Measurements from ENCODE around the gene TBC1D10B. TPM values are rescaled to one million over a fixed set of nuclear protein-coding genes. Genes with fewer than 3 reads are reported as not detected.

TBC1D10B gene
- total RNA-seq, 1 donor = 38.0 TPM

- no peak for DNase-seq (ENCODE audit: low read depth)
- H3K4me3 ChIP-seq (ENCODE audit: low read depth, low read length) = no peak overlapping the region
- no peak for TF ChIP-seq CTCF (IDR thresholded peaks at IDR 0.05; ENCODE audit: insufficient read depth, low read length)
Measured at GRCh38 chr16:30357715-30358576, 12.3 kb downstream of the TBC1D10B start.

GRCh38 chr16:30357085-30357714 lies 13.1 kb downstream of the TBC1D10B start:
- no peak for DNase-seq (ENCODE audit: low read depth)
- no peak overlapping the region for H3K4me3 ChIP-seq (ENCODE audit: low read depth, low read length)
- no peak for TF ChIP-seq CTCF (IDR thresholded peaks at IDR 0.05; ENCODE audit: insufficient read depth, low read length)

DNA sequence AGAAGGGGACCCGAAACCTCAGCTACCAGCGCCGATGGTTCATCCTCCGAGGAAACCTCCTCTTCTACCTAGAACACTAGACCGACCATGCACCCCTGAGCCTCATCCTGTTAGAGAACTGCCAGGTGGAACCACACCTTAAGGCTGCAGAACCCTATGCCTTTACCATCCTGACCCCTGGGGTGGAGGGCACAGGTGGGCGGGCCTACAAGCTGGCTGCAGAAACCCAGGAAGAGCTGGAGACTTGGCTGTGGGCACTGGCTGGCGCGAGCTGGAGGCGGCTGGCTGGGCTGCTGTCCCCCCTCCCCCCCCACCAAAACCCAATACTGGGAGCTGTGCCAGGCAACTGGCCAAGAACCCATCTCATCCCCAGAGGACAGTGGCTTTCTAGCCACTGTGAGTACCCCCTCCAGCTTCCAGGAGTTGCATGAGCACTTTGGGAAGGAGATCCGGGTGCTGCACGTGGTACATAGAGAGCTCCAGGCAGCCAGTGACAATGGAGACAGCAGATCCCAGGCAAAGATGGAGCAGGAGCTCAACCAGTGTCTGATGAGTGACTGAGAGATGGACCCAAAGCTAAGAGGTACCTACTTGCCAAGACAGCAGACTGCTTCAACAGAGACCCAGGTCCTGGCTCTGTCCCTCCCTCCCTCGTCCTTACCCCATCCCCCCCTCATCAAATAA lies 13.8 kb downstream of the TBC1D10B start:
- TF ChIP-seq CTCF (IDR thresholded peaks at IDR 0.05; ENCODE audit: insufficient read depth, low read length) = no peak
- DNase-seq (ENCODE audit: low read depth) = no peak
- H3K4me3 ChIP-seq (ENCODE audit: low read depth, low read length) = no peak overlapping the region

DNA sequence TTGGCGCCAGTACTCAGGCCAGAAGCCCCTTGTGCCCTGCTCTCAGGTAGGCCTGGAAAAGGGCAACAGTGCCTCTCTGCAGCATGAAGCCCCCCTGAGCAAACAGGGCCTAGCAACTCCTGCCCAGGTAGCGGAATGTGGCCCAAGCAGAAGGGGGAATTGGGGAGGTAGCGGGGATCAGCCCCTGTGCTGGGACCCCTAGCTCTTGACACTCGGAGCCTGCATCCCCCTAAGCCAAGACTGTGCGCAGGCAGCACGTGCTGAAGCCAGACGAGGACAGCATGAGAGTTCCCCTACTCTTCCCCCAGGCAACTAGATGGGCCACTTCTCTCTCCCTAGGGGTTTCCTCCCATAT lies 14.4 kb downstream of the TBC1D10B start:
- peak overlapping the region; percentile 79 for H3K4me3 ChIP-seq (ENCODE audit: low read depth, low read length)
- DNase-seq (ENCODE audit: low read depth) = no peak
- TF ChIP-seq CTCF (IDR thresholded peaks at IDR 0.05; ENCODE audit: insufficient read depth, low read length) = no peak

GRCh38 chr16:30355144-30355953 lies 14.9 kb downstream of the TBC1D10B start, which contains the start of gene CD2BP2:
TSS of gene CD2BP2 (minus strand) at chr16:30355308. CDS start at chr16:30354681, 627 bp downstream.
- peak within 1 kb of the TSS; percentile 97 for H3K4me3 ChIP-seq (ENCODE audit: low read depth, low read length)
- DNase-seq (ENCODE audit: low read depth) = peak; percentile 99
- peak; percentile 17 for TF ChIP-seq CTCF (IDR thresholded peaks at IDR 0.05; ENCODE audit: insufficient read depth, low read length)

All from fibroblast of the aortic adventitia (primary cell).